Panc1 (cell line): Measurements from ENCODE around the gene VWDE. TPM values are rescaled to one million over a fixed set of nuclear protein-coding genes. Genes with fewer than 3 reads are reported as not detected.

Experiments
- ATAC-seq: fragments of 200-7000 bp; cut with Tn5 transposase; 2 replicates; pipeline ENCODE4 v1.9.1; 2020; ENCODE audit warnings: mild to moderate bottlenecking, moderate library complexity
- BruUV-seq: library from RNA; stranded (reverse); fragments of 400-500 nt; replicated peaks from 2 replicates; lab custom pipeline; 2021; lab: Mats Ljungman, UMichigan
- CTCF ChIA-PET: fragments of 300-600 bp; sonication (Branson Sonifier 250); formaldehyde crosslinking; loops from one replicate; lab custom pipeline; 2022; ENCODE audit warnings: antibody characterized with exemption; lab: Charles Lee
- POLR2A ChIA-PET: fragments of 300-600 bp; sonication (Branson Sonifier 250); formaldehyde crosslinking; loops from one replicate; lab custom pipeline; 2022; ENCODE audit warnings: antibody characterized with exemption; lab: Charles Lee
- DNase-seq: peaks from one replicate; pipeline ENCODE4 v3.0.0-alpha.2; 2010; ENCODE audit warnings: low read depth, low spot score
- H3K27ac ChIP-seq: 2 replicates; pipeline ENCODE4 v1.5.1; 2011; ENCODE audit warnings: mild to moderate bottlenecking, low read length, inconsistent platforms
- H3K27me3 ChIP-seq: fragments of 200-500 bp; sonication (Bioruptor generic); 2 replicates; pipeline ENCODE4 v1.6.0; 2014; ENCODE audit warnings: low read length, inconsistent platforms; ENCODE audit not compliant: control insufficient read depth, insufficient read depth
- H3K36me3 ChIP-seq: fragments of 200-500 bp; sonication (Bioruptor generic); 2 replicates; pipeline ENCODE4 v1.5.1; 2014; ENCODE audit warnings: inconsistent platforms, mild to moderate bottlenecking, low read length, moderate library complexity; ENCODE audit not compliant: control insufficient read depth, insufficient read depth
- H3K4me1 ChIP-seq: 2 replicates; pipeline ENCODE4 v1.5.1; 2011; ENCODE audit warnings: inconsistent platforms, mild to moderate bottlenecking, low read length, moderate library complexity; ENCODE audit not compliant: control insufficient read depth, insufficient read depth
- H3K4me3 ChIP-seq, 2 experiments: 2 replicates each; pipeline ENCODE4 v1.5.1; 2011 to 2012; ENCODE audit warnings: low read depth in 2 of 2, low read length in 2 of 2, mild to moderate bottlenecking in 2 of 2, inconsistent platforms in 1 of 2, moderate library complexity in 1 of 2
- H3K9me3 ChIP-seq: fragments of 200-500 bp; sonication (Bioruptor generic); 2 replicates; pipeline ENCODE4 v1.5.1; 2014; ENCODE audit warnings: low read depth, mild to moderate bottlenecking, inconsistent platforms, low read length, moderate library complexity; ENCODE audit not compliant: control insufficient read depth, insufficient read depth
- CTCF ChIP-seq: fragments of 450-650 bp; IDR thresholded peaks from 2 replicates; pipeline ENCODE4 v1.5.1; 2017; ENCODE audit warnings: mild to moderate bottlenecking
- POLR2AphosphoS5 ChIP-seq: IDR thresholded peaks from 2 replicates; pipeline ENCODE4 v1.6.1; 2012; ENCODE audit warnings: mild to moderate bottlenecking, low read depth, low read length, moderate library complexity
- REST ChIP-seq, 2 experiments: IDR thresholded peaks; 2 replicates each; pipeline ENCODE4 v1.6.1; 2011 to 2012; ENCODE audit warnings: low read depth in 2 of 2, control low read depth in 1 of 2, low read length in 1 of 2, mild to moderate bottlenecking in 1 of 2, moderate library complexity in 1 of 2; ENCODE audit not compliant: insufficient read depth in 1 of 2
- SIN3A ChIP-seq: IDR thresholded peaks from 2 replicates; pipeline ENCODE4 v1.6.1; 2012; ENCODE audit warnings: low read depth, mild to moderate bottlenecking, low read length, moderate library complexity, borderline replicate concordance; ENCODE audit not compliant: insufficient read depth
- TCF7L2 ChIP-seq: IDR thresholded peaks from 2 replicates; pipeline ENCODE4 v1.6.1; 2011; ENCODE audit warnings: mild to moderate bottlenecking, low read depth, low read length, inconsistent platforms
- in situ Hi-C: cut with HindIII; loops from 2 replicates; pipeline ENCODE4 v1.10.0; 2016; ENCODE audit warnings: low sequenced_read_pairs, low pct_unique_long_range_greater_than_20kb
- intact Hi-C: fragments of 100-400 bp; cut with micrococcal nuclease; formaldehyde crosslinking; loops from one replicate; pipeline ENCODE4 v1.10.0; 2022; ENCODE audit not compliant: unreplicated experiment
- total RNA-seq: library from RNA; stranded (reverse); gene quantifications from one replicate; pipeline ENCODE4 v1.2.1, GENCODE V29; 2021; ENCODE audit not compliant: unreplicated experiment

VWDE gene
- total RNA-seq, 1 experiment from 2014 or later = 8.5 TPM

GRCh38 chr7:12281038-12281437, 122.6 kb downstream of the VWDE start:
- no peak overlapping the region for H3K4me3 ChIP-seq
- no peaks in the 10 kb centered on the region for H3K9me3 ChIP-seq
- intact Hi-C loops = no loop called here
- CTCF ChIA-PET = no interaction called here
- DNase-seq (no peak), ATAC-seq (no peak)
- in situ Hi-C loops = no loop called here
- H3K27ac ChIP-seq = no peak overlapping the region
- BruUV-seq = no TSS peak
- POLR2A ChIA-PET = no interaction called here
- TF ChIP-seq CTCF (no peak), SIN3A (no peak), TCF7L2 (no peak), REST (IDR thresholded peaks at IDR 0.05; ENCODE audit: insufficient read depth in 1 of 2, low read depth in 2 of 2, low read length in 1 of 2) (no peak), POLR2AphosphoS5 (no peak)
- H3K4me1 ChIP-seq = no peaks in the 10 kb centered on the region
- no peaks in the 10 kb centered on the region for H3K27me3 ChIP-seq
- no peaks in the 10 kb centered on the region for H3K36me3 ChIP-seq

Other genes starting within 250 kb of the VWDE start
- gene TMEM106B, start 192.6 kb downstream of the VWDE start, total RNA-seq = 89.0 TPM
- 5.6 TPM for gene SCIN, start 166.9 kb upstream of the VWDE start, total RNA-seq